HepG2 (cell line): ENCODE measurements around the gene KIF6. TPM values are rescaled to one million over a fixed set of nuclear protein-coding genes. Genes with fewer than 3 reads are reported as not detected.

Experiments
- ATAC-seq: fragments of 200-7000 bp; cut with Tn5 transposase; 3 replicates; pipeline ENCODE4 v1.9.1; 2020; ENCODE audit warnings: mild to moderate bottlenecking, moderate library complexity
- BruUV-seq: library from RNA; stranded (reverse); fragments of 400-500 nt; replicated peaks from 2 replicates; lab custom pipeline; 2021; lab: Mats Ljungman, UMichigan
- CTCF ChIA-PET: fragments of 300-600 bp; formaldehyde crosslinking; extraction: SDS; loops from one replicate; lab custom pipeline; 2021; ENCODE audit warnings: low total read pairs, inconsistent platforms, low intra/inter-chr PET ratio; lab: Yijun Ruan, JAX
- POLR2A ChIA-PET: fragments of 350-600 bp; sonication (Branson Sonifier 250); formaldehyde crosslinking; loops from one replicate; lab custom pipeline; 2020; ENCODE audit warnings: antibody characterized with exemption, inconsistent platforms; lab: Yijun Ruan, JAX
- DNase-seq: peaks from one replicate; pipeline ENCODE4 v3.0.0-alpha.2; 2015; ENCODE audit warnings: low spot score
- FAIRE-seq: peaks from 3 replicates; lab custom pipeline; 2011; peaks lifted over from hg19 to GRCh38; lab: Jason Lieb, UNC
- H2AFZ ChIP-seq: one replicate; pipeline ENCODE4 v1.6.1; 2011; ENCODE audit warnings: low read length, inconsistent platforms
- H3K27ac ChIP-seq: fragments of 300-600 bp; 3 replicates; pipeline ENCODE4 v1.8.0; 2011; ENCODE audit warnings: mixed run types, mild to moderate bottlenecking, mixed read lengths, low read length, inconsistent platforms; ENCODE audit not compliant: insufficient read depth; ENCODE audit errors: extremely low read length
- H3K27me3 ChIP-seq, 2 experiments: fragments of 200-600 bp in 1 of 2; 2 replicates in 1 of 2; 3 replicates in 1 of 2; pipeline versions ENCODE4 v1.6.0 to v1.8.0; 2011; ENCODE audit warnings: low read length in 2 of 2, mild to moderate bottlenecking in 2 of 2, moderate library complexity in 2 of 2, inconsistent platforms in 1 of 2; ENCODE audit not compliant: insufficient read depth in 2 of 2, control insufficient read depth in 1 of 2
- H3K36me3 ChIP-seq, 2 experiments: fragments of 200-600 bp in 1 of 2; replicated peaks in 1 of 2; 2 replicates in 1 of 2; 3 replicates in 1 of 2; pipeline versions ENCODE4 v1.5.1 to v1.8.0; 2011; ENCODE audit warnings: low read length in 2 of 2, inconsistent platforms in 1 of 2; ENCODE audit not compliant: insufficient read depth in 2 of 2, control insufficient read depth in 1 of 2
- H3K4me1 ChIP-seq: 2 replicates; pipeline ENCODE4 v1.5.1; 2012; ENCODE audit warnings: low read length, inconsistent platforms; ENCODE audit not compliant: insufficient read depth
- H3K4me2 ChIP-seq: 2 replicates; pipeline ENCODE4 v1.6.0; 2011; ENCODE audit warnings: low read depth, low read length, inconsistent platforms
- H3K4me3 ChIP-seq, 3 experiments: fragments of 200-600 bp in 1 of 3; sonication (generic), shearing (Covaris generic) in 1 of 3; replicated peaks in 1 of 3; 2 replicates each; pipeline ENCODE4 v1.5.1; 2011 to 2016; ENCODE audit warnings: low read length in 3 of 3, inconsistent platforms in 2 of 3, low read depth in 2 of 3, mild to moderate bottlenecking in 2 of 3, control low read depth in 1 of 3, mixed read lengths in 1 of 3; ENCODE audit not compliant: insufficient read depth in 1 of 3
- H3K79me2 ChIP-seq: one replicate; pipeline ENCODE4 v1.6.1; 2011; ENCODE audit warnings: low read length, inconsistent platforms; ENCODE audit not compliant: insufficient read depth
- H3K9ac ChIP-seq: 2 replicates; pipeline ENCODE4 v1.6.0; 2011; ENCODE audit warnings: mild to moderate bottlenecking, low read depth, low read length, inconsistent platforms; ENCODE audit not compliant: insufficient read depth
- H3K9me3 ChIP-seq: 2 replicates; pipeline ENCODE4 v1.5.1; 2012; ENCODE audit warnings: mild to moderate bottlenecking, low read length
- H4K20me1 ChIP-seq: 2 replicates; pipeline ENCODE4 v1.6.0; 2011; ENCODE audit warnings: inconsistent platforms, mild to moderate bottlenecking, low read length, moderate library complexity; ENCODE audit not compliant: insufficient read depth
- GLI4 ChIP-seq: sonication (generic); formaldehyde crosslinking; IDR thresholded peaks from 2 replicates; pipeline ENCODE4 v1.5.1; 2020; ENCODE audit warnings: missing genetic modification reagents, mild to moderate bottlenecking, moderate library complexity, borderline replicate concordance
- HMG20A ChIP-seq: IDR thresholded peaks from 2 replicates; pipeline ENCODE4 v1.6.1; 2016; ENCODE audit warnings: borderline replicate concordance
- HNRNPH1 ChIP-seq: fragments of 200-400 bp; formaldehyde crosslinking; optimal IDR thresholded peaks from 2 replicates; pipeline ENCODE3; 2017; ENCODE audit warnings: mild to moderate bottlenecking, low read depth, low read length
- HNRNPL ChIP-seq: fragments of 200-400 bp; formaldehyde crosslinking; IDR thresholded peaks from 2 replicates; pipeline ENCODE4 v1.6.1; 2017; ENCODE audit warnings: mild to moderate bottlenecking, low read depth, low read length
- MTF1 ChIP-seq: sonication (generic); formaldehyde crosslinking; IDR thresholded peaks from 2 replicates; pipeline ENCODE4 v1.5.0; 2020; ENCODE audit warnings: missing genetic modification reagents
- ZNF350 ChIP-seq: sonication (generic); formaldehyde crosslinking; IDR thresholded peaks from 2 replicates; pipeline ENCODE4 v1.4.0; 2020; ENCODE audit warnings: mild to moderate bottlenecking, low read depth, missing genetic modification reagents, borderline replicate concordance
- ZNF460 ChIP-seq: sonication (generic); formaldehyde crosslinking; IDR thresholded peaks from 2 replicates; pipeline ENCODE4 v1.5.1; 2020; ENCODE audit warnings: missing genetic modification reagents, mild to moderate bottlenecking, borderline replicate concordance
- ZNF577 ChIP-seq: sonication (generic); formaldehyde crosslinking; IDR thresholded peaks from 2 replicates; pipeline ENCODE4 v1.4.0; 2020; ENCODE audit warnings: mild to moderate bottlenecking, low read depth, missing genetic modification reagents, borderline replicate concordance
- ZNF883 ChIP-seq: sonication (generic); formaldehyde crosslinking; IDR thresholded peaks from 2 replicates; pipeline ENCODE4 v1.5.1; 2020; ENCODE audit warnings: mild to moderate bottlenecking, missing genetic modification reagents; ENCODE audit errors: not compliant biosample characterization
- ZSCAN25 ChIP-seq: sonication (generic); formaldehyde crosslinking; IDR thresholded peaks from 2 replicates; pipeline ENCODE4 v1.8.0; 2022; ENCODE audit warnings: mild to moderate bottlenecking, missing genetic modification reagents
- ZSCAN30 ChIP-seq: sonication (generic); formaldehyde crosslinking; IDR thresholded peaks from 2 replicates; pipeline ENCODE4 v1.5.0; 2020; ENCODE audit warnings: mild to moderate bottlenecking, missing genetic modification reagents
- WGBS: methylation state at CpG from one replicate; pipeline ENCODE4 v1.1.6; 2017; ENCODE audit warnings: low lambda C conversion rate; 5-methylcytosine and 5-hydroxymethylcytosine counted together
- in situ Hi-C: cut with HindIII; loops from 2 replicates; pipeline ENCODE4 v1.10.0; 2017; ENCODE audit warnings: low pct_unique_long_range_greater_than_20kb; ENCODE audit not compliant: extremely low pct_ligation_motif_present
- intact Hi-C: fragments of 100-400 bp; cut with micrococcal nuclease; formaldehyde crosslinking; loops from one replicate; pipeline ENCODE4 v1.10.0; 2022; ENCODE audit not compliant: unreplicated experiment
- polyA plus RNA-seq, 8 experiments: library from polyadenylated mRNA; depleted of rRNA in 3 of 8; stranded (reverse) in 7 of 8; unstranded in 1 of 8; fragments of >200 nt; fragmentation: Illumina TruSeq in 4 of 8; extraction: Trizol in 4 of 8; gene quantifications; 2 replicates each; pipeline versions ENCODE4 v1.2.1 to v1.2.3, GENCODE V29; 2011 to 2016; ENCODE audit warnings: low read depth in 4 of 8, missing spikeins in 1 of 8, mixed read lengths in 1 of 8; ENCODE audit not compliant: insufficient read depth in 1 of 8
- total RNA-seq, 5 experiments: library from RNA; depleted of rRNA; stranded (reverse); fragments of >200 nt; fragmentation: Illumina TruSeq; extraction: Trizol; gene quantifications; 2 replicates each; pipeline ENCODE4 v1.2.3, GENCODE V29; 2016; ENCODE audit warnings: low read depth in 1 of 5
- TF ChIP-seq, protein P1 (sequence below): sonication (generic); formaldehyde crosslinking; IDR thresholded peaks from 2 replicates; pipeline ENCODE4 v1.4.0; 2020; ENCODE audit warnings: missing genetic modification reagents, borderline replicate concordance
- TF ChIP-seq, protein P2 (sequence below): sonication (generic); formaldehyde crosslinking; IDR thresholded peaks from 2 replicates; pipeline ENCODE4 v1.4.0; 2020; ENCODE audit warnings: mild to moderate bottlenecking, missing genetic modification reagents
- TF ChIP-seq, protein P3 (sequence below): sonication (generic); formaldehyde crosslinking; IDR thresholded peaks from 2 replicates; pipeline ENCODE4 v1.5.1; 2020; ENCODE audit warnings: missing genetic modification reagents, mild to moderate bottlenecking, borderline replicate concordance
- TF ChIP-seq, protein P4 (sequence below): sonication (generic); formaldehyde crosslinking; IDR thresholded peaks from 2 replicates; pipeline ENCODE4 v1.4.0; 2020; ENCODE audit warnings: missing genetic modification reagents

KIF6 gene
- total and polyA plus RNA-seq, 2 of the 13 experiments (the other 11 are each of a cell fraction or from before 2014, with no cell fraction given): 0.04 to 0.27 TPM

DNA sequence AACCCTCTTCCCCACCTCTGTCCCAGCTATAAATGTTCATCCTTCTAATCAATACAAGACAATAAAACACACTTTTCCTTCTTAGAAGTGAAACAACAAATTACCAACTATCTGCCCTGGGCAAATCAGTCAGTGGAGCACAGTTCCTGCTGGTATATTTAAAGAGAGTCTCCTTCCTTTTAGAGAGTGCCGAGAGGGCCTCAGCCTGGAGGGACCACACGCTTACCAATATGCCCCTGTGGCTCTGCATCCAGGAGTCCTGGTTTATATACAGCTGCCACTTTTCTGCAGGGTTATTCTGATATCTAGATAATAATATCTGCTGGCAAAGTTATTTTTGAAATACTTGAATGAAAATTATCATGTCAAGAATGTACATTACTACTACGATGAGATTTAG, 315.3 kb downstream of the KIF6 start:
- Histone ChIP-seq H3K4me1 (no peaks in the 10 kb centered on the region), H3K79me2 (no peaks in the 10 kb centered on the region), H3K36me3 (no peaks in the 10 kb centered on the region), H3K27me3 (no peaks in the 10 kb centered on the region), H3K9ac (no peak overlapping the region), H3K4me3 (no peak overlapping the region), H3K4me2 (no peak overlapping the region), H4K20me1 (no peaks in the 10 kb centered on the region), H2AFZ (no peak overlapping the region), H3K27ac (no peak overlapping the region), H3K9me3 (no peaks in the 10 kb centered on the region)
- FAIRE-seq: no peak
- CTCF ChIA-PET: no interaction called here
- no peak for ATAC-seq
- in situ Hi-C loops: no loop called here
- intact Hi-C loops: no loop called here
- POLR2A ChIA-PET: no interaction called here
- WGBS: 16% methylated on average over 3 of the region's 3 CpGs
- BruUV-seq: no TSS peak
- no peak for DNase-seq
- TF ChIP-seq HNRNPH1: no peak
- TF ChIP-seq HNRNPL: no peak
- TF ChIP-seq, protein P1, sequence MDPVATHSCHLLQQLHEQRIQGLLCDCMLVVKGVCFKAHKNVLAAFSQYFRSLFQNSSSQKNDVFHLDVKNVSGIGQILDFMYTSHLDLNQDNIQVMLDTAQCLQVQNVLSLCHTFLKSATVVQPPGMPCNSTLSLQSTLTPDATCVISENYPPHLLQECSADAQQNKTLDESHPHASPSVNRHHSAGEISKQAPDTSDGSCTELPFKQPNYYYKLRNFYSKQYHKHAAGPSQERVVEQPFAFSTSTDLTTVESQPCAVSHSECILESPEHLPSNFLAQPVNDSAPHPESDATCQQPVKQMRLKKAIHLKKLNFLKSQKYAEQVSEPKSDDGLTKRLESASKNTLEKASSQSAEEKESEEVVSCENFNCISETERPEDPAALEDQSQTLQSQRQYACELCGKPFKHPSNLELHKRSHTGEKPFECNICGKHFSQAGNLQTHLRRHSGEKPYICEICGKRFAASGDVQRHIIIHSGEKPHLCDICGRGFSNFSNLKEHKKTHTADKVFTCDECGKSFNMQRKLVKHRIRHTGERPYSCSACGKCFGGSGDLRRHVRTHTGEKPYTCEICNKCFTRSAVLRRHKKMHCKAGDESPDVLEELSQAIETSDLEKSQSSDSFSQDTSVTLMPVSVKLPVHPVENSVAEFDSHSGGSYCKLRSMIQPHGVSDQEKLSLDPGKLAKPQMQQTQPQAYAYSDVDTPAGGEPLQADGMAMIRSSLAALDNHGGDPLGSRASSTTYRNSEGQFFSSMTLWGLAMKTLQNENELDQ (CRISPR knock-in tag): no peak
- TF ChIP-seq ZNF460 (CRISPR knock-in tag): no peak
- TF ChIP-seq, protein P2, sequence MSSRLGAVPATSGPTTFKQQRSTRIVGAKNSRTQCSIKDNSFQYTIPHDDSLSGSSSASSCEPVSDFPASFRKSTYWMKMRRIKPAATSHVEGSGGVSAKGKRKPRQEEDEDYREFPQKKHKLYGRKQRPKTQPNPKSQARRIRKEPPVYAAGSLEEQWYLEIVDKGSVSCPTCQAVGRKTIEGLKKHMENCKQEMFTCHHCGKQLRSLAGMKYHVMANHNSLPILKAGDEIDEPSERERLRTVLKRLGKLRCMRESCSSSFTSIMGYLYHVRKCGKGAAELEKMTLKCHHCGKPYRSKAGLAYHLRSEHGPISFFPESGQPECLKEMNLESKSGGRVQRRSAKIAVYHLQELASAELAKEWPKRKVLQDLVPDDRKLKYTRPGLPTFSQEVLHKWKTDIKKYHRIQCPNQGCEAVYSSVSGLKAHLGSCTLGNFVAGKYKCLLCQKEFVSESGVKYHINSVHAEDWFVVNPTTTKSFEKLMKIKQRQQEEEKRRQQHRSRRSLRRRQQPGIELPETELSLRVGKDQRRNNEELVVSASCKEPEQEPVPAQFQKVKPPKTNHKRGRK (CRISPR knock-in tag): no peak
- no peak for TF ChIP-seq MTF1 (CRISPR knock-in tag)
- TF ChIP-seq HMG20A (CRISPR knock-in tag): no peak
- TF ChIP-seq ZNF577 (CRISPR knock-in tag): no peak
- TF ChIP-seq, protein P3, sequence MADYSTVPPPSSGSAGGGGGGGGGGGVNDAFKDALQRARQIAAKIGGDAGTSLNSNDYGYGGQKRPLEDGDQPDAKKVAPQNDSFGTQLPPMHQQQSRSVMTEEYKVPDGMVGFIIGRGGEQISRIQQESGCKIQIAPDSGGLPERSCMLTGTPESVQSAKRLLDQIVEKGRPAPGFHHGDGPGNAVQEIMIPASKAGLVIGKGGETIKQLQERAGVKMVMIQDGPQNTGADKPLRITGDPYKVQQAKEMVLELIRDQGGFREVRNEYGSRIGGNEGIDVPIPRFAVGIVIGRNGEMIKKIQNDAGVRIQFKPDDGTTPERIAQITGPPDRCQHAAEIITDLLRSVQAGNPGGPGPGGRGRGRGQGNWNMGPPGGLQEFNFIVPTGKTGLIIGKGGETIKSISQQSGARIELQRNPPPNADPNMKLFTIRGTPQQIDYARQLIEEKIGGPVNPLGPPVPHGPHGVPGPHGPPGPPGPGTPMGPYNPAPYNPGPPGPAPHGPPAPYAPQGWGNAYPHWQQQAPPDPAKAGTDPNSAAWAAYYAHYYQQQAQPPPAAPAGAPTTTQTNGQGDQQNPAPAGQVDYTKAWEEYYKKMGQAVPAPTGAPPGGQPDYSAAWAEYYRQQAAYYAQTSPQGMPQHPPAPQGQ: no peak
- TF ChIP-seq ZNF883 (CRISPR knock-in tag): no peak
- TF ChIP-seq, protein P4, sequence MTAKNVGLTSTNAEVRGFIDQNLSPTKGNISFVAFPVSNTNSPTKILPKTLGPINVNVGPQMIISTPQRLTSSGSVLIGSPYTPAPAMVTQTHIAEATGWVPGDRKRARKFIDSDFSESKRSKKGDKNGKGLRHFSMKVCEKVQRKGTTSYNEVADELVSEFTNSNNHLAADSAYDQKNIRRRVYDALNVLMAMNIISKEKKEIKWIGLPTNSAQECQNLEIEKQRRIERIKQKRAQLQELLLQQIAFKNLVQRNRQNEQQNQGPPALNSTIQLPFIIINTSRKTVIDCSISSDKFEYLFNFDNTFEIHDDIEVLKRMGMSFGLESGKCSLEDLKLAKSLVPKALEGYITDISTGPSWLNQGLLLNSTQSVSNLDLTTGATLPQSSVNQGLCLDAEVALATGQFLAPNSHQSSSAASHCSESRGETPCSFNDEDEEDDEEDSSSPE: no peak
- no peak for TF ChIP-seq ZSCAN30 (CRISPR knock-in tag)
- no peak for TF ChIP-seq GLI4 (CRISPR knock-in tag)
- no peak for TF ChIP-seq ZNF350
- no peak for TF ChIP-seq ZSCAN25 (CRISPR knock-in tag)
